HG03521 (cell line): ENCODE data around the gene TMPRSS6.

Experiments
- ATAC-seq: cut with Tn5 transposase; IDR thresholded peaks from one replicate; pipeline ENCODE4 v1.9.1; 2021; ENCODE audit warnings: mild to moderate bottlenecking, moderate library complexity; ENCODE audit not compliant: unreplicated experiment

TMPRSS6 gene

GRCh38 chr22:37069719-37070118 is 39.8 kb downstream of the TMPRSS6 start:
- no peak for ATAC-seq

GRCh38 chr22:37069319-37069718 is 40.2 kb downstream of the TMPRSS6 start:
- no peak for ATAC-seq

DNA sequence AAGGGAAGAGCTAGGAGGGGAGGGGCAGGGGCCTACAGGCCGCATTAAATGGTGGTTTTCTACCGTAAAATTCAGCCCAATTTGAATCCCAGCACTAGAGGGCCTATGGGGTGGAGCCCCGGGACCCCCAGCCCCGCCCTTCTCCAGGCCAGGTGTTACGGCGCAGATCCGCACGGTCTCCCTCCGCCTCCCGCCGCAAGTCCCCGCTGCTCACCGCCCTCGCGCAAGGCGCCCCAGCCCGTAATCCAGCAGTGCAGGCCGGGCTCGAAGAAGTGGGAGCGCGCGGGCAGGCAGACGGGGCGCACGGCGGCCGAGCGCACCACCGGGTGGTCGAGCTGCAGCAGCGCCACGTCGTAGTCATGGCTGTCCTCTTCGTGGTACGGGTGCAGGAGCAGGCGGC is 40.7 kb downstream of the TMPRSS6 start:
- ATAC-seq, result no peak

GRCh38 chr22:37067428-37067827 is 42.1 kb downstream of the TMPRSS6 start:
- ATAC-seq, result no peak

GRCh38 chr22:37065961-37066360 is 43.6 kb downstream of the TMPRSS6 start:
- ATAC-seq, result no peak

- ATAC-seq, result no peak
Measured at GRCh38 chr22:37065180-37065579, 44.3 kb downstream of the TMPRSS6 start.

DNA sequence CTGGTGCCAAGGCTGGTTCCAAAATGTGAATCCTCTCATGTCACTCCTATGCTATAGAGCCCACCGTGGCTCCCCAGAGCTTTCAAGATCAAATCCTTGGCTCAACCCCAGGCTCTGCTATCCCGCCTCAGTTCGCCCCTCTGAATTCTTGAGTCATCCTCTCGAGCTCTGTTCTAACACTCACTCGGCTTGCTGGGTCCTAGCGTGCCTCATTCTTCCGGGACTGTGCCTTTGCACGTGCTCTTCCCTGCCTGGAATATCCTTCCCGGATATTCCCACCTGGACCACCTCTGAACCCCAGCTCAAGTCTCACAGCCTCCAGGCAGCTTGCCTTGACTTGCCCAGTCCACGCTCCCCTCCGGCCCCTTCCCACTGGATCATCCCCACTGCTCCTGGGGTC is 45.0 kb downstream of the TMPRSS6 start:
- no peak for ATAC-seq

- ATAC-seq, result no peak
Measured at GRCh38 chr22:37063431-37064420, 45.8 kb downstream of the TMPRSS6 start.

- no peak for ATAC-seq
Measured at GRCh38 chr22:37062702-37063381, 46.7 kb downstream of the TMPRSS6 start.

DNA sequence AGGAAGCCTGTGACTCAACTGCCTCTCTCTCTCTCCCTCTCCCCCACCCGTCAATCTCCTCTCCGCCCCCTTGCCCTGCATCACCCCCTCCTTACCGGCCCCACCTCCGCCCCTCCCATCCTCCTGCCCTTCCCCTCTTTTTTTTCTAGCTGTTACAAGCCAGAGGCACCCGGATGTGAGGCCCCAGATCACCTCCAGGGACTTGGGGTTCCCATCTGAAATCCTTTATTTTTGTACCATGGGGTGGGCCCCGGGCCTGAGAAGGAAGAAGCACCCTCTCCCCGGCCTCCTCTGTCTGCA is 47.2 kb downstream of the TMPRSS6 start:
- ATAC-seq, result no peak

GRCh38 chr22:37061611-37062375 is 47.7 kb downstream of the TMPRSS6 start:
- ATAC-seq, result no peak

- no peak for ATAC-seq
Measured at GRCh38 chr22:37060801-37061610, 48.5 kb downstream of the TMPRSS6 start.

- ATAC-seq, result no peak
Measured at GRCh38 chr22:37059876-37060449, 49.5 kb downstream of the TMPRSS6 start.

GRCh38 chr22:37058917-37059701 is 50.4 kb downstream of the TMPRSS6 start:
- ATAC-seq, result no peak

DNA sequence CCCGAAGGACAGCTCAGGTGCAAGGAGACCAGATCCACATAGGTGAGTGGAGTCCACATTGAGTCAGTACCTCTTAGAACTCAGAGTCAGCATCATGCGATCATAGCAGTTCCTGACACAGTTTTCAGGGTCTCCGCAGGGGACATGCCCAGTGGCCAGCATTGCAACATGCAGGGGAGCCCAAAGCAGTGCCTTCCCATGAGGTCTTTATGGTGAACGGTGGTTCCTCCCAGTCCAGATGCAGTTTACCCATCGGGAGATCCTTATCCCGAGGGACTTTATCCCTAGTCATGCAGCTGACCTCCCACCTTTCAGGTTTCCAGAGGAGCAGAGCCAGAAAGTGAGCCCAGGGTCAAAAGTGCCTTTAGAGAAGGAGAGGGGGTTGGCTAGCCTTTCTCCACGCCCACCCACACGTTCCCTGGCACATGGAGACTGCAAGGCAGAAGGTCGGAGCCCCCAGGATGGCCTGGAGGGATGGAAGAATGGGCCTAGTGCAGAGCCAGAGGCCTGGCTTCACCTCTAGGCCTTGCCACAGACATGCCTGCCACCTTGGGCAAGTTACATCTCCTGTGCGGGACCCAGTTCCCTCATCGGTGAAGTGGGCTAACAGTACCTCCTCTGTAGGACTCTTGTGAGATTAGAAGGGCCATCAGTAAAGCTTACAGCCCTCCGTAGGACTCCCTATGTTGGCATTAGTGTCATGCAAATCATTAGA is 51.6 kb downstream of the TMPRSS6 start:
- ATAC-seq, result no peak

GRCh38 chr22:37057226-37057625 is 52.3 kb downstream of the TMPRSS6 start:
- no peak for ATAC-seq

- ATAC-seq, result no peak
Measured at GRCh38 chr22:37056246-37056645, 53.3 kb downstream of the TMPRSS6 start.

DNA sequence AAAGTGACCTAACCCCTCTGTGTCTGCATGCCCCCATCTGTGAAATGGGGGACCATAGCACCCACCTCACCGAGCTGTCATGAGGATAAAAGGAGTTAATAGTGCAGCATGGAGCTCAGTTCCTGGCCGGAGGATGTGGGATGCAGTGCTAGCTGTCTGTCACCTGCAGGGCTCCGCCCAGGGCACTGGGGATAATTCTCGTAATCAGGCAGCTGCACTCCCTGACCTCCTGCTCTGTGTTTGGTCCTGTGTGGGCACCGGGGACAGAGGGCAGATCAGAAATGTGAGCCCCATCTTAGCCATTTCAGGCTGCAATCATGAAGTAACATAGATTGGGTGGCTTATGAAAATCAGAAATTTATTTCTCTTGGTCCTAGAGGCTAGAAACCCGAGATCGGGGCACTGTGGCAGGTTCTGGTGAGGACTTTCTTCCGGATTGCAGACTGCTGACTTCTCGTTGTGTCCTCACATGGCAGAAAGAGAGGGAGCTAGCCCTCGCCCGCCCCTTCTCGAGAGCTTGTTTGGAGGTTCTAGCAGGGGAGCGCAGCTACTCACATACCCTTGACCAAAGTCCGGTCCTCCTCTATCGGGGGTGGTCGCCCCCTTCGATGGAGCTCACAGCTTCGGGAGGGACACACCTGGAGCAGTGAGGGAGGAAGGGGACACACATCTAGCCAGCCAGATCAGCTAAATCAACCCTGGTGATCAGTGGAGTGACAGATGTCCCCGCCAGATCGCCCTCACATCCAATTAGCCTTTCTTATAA is 54.7 kb downstream of the TMPRSS6 start:
- ATAC-seq, result no peak
